Muscle of arm (tissue), 12 donors: ENCODE measurements around the gene PGLYRP2. TPM values are rescaled to one million over a fixed set of nuclear protein-coding genes. Genes with fewer than 3 reads are reported as not detected.

Experiments used
- DNase-seq: peaks from one replicate; pipeline ENCODE4 v3.0.0-alpha.2; 2013
- polyA plus RNA-seq, 12 donors: library from polyadenylated mRNA; unstranded; fragments of 120-200 nt; gene quantifications; one replicate each; pipeline ENCODE4 v1.2.1, GENCODE V29; 2013; ENCODE audit not compliant: insufficient read length in 12 of 12

Gene PGLYRP2
- polyA plus RNA-seq, 12 donors = 0.26 TPM; not detected in 11

DNA sequence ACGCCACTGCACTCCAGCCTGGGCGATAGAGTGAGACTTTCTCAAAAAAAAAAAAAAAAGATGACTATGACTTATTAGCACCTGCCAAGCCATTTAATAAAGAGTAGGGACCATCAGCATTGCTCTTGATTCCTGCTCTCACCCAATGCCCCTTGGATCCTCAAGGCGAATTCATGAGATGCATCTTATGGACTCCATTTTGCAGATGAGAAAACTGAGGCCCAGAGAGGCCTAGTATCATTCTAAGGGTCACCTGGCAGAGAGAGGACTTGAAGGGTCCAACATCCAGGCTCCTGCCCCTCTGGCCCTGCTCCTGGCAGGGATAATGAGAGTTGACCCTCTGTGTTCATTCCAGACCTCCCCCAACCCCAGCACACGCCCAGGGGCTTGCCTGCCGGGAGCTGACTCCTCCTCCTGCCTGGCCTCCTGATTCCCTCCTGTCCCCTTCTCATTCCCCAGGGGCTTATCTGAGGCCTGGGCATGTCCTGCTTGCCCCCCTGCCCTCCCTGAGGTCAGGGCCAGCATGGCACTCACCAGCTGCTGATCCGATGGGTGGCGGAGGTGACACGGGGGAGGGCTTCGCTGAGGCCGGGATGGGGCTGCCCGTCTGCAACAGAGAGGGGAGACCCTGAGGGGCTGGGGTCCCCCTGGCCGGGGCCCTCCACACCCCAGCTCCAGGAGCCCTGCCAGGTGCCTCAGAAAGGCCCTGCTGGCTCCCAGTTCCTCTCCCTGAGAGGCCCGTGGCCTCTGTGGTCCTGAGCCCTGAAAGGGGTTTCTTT is 37.0 kb downstream of the PGLYRP2 start:
- DNase-seq = no peak

DNA sequence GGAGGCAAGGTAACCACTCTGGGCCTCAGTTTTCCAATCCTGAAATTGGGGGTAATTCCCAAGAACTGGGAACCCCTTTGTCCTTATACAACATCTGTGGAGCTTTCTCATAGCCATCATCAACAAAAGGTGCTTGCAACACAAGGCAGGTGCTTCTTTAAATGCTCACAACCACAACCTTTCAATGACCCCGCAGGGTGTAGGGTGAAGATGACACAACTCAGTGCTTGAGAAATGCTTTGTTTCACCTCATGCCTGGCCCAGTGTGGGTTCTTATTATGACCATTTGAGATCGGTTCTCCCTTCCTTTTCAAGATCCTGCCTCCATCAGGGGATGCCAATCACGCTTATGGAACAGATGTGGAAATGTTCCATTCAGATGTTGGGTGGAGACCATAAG is 38.0 kb downstream of the PGLYRP2 start:
- no peak for DNase-seq

- no peak for DNase-seq
These were observed 39.3 kb downstream of the PGLYRP2 start for GRCh38 chr19:15439821-15440641.

- DNase-seq = no peak
These were observed 40.1 kb downstream of the PGLYRP2 start for GRCh38 chr19:15439078-15439799.

DNA sequence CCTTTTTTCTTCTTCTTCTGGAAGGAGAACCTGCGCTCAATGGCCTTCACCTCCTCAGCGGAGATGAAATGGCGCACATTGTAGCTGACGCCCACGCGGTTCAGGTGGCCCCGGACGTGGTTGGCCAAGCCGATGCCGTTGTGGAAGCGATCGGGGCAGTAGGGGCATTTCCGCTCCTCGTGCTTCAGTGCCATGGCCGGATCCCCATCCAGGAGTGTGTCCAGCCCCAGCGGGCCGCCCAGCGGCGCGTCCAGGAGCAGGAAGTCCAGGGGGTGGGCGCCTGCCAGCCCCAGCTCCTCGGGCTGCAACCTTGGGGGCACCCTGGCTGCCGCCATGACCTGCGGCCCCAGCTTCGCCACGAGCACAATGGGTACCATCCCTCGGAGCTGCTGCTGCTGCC is 40.7 kb downstream of the PGLYRP2 start:
- no peak for DNase-seq

DNA sequence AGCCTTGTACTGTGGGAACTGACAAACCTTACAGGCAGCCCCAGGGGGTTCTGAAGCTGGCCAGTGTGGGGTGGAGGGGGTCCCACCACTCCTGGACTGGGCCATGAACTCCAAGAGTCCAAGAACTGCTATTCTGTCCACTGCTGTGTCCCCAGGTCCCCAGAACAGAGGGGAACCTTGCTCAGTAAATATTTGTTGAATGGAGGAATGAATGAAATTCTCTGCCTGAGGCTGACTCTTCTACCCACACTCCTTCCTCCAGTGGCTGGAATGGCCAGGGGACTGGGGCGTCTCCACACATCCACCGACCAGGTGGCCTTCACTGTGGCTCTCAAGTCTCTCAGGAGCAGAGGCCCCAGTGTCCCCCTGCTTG is 41.2 kb downstream of the PGLYRP2 start:
- DNase-seq = no peak

- no peak for DNase-seq
These were observed 41.8 kb downstream of the PGLYRP2 start for GRCh38 chr19:15437355-15438123.

- DNase-seq = no peak
These were observed 42.5 kb downstream of the PGLYRP2 start for GRCh38 chr19:15436826-15437110.

GRCh38 chr19:15436012-15436825 is 43.1 kb downstream of the PGLYRP2 start:
- no peak for DNase-seq

- no peak for DNase-seq
These were observed 45.7 kb downstream of the PGLYRP2 start for GRCh38 chr19:15433519-15434069.

DNA sequence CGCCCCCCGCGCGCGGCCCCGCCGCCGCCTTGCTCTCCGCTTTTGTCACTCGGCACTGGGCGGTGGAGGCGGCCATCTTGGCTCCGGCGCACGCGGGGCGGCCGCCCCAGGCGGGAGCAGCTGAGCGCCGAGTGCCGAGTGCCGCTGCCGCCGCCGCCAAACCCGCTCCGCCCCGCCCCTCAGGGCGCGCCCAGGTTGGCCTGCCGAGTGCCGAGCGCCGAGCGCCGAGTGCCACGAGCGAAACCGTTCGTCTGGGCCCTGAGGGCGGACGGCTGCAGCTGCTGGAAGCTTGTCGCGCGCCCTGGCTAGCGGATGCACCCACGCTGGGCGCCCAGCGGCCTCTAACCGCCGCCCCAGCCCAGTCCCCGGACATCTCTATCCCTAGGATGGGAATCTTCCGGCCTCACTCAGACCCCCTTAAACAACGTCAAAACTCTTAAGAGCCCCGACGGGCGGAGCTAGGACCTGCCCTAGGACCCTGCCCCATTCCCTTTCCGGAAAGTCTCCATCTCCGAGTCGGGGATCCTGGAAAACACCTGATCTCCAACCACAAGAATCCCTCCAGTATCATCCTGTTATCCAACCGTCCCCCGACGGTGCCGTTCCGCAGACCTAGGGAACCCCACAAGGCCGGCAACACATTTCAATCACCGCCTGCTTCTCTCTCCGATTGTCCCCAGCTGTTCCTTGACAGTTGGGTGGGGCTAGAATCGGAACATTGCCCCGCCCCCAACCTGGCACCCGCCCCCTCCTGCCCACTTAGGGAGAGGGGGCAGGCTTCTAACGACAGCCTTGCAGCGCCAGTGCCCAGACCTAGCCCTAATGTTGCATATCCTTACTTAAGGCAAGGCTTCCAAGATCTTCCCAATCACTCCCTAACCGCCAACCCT is 46.4 kb downstream of the PGLYRP2 start:
- DNase-seq = peak; percentile 93

DNA sequence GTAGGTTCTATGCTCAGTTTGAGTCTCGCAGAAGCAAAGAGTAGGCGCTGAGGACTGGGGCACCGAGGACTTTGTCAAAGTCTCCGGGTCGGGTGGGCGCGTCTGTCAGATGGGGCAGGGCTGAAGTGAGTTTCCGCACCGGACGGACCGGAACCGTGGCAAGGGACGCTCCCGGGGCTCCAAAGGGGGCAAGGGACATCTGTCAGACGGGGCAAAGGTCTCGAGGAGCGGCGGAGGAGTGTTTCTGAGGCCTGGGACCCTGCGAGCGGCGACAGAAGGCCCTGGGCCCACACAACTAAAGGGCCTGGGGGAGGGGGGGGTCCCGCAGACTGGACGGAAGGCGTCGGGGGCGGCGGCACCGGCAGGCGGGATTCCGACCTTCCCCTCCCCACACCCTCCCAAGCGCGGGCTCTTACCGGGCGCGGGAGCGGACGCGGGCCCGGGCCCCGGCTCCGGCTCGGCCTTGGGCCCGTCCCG is 47.2 kb downstream of the PGLYRP2 start:
- DNase-seq = no peak

- DNase-seq = no peak
These were observed 47.8 kb downstream of the PGLYRP2 start for GRCh38 chr19:15431396-15432017.

- no peak for DNase-seq
These were observed 48.7 kb downstream of the PGLYRP2 start for GRCh38 chr19:15430526-15431120.

- DNase-seq = no peak
These were observed 49.4 kb downstream of the PGLYRP2 start for GRCh38 chr19:15429825-15430467.

GRCh38 chr19:15428956-15429824 is 50.1 kb downstream of the PGLYRP2 start:
- no peak for DNase-seq

- DNase-seq = no peak
These were observed 51.3 kb downstream of the PGLYRP2 start for GRCh38 chr19:15427991-15428471.
